HG02798 (cell line): ENCODE measurements around the gene RAB20.
"Not testable (repeated sequence)": the region's sequence is repeated elsewhere in the genome, so short reads cannot be mapped to it uniquely, and the experiment has no call there.

Experiments
- ATAC-seq: cut with Tn5 transposase; IDR thresholded peaks from one replicate; pipeline ENCODE4 v1.9.1; 2021; ENCODE audit warnings: mild to moderate bottlenecking; ENCODE audit not compliant: unreplicated experiment, poor library complexity

Gene RAB20

GRCh38 chr13:110532258-110532657 is 29.3 kb downstream of the RAB20 start:
- not testable (repeated sequence) for ATAC-seq

- no peak for ATAC-seq
Measured at GRCh38 chr13:110531671-110532083, 29.8 kb downstream of the RAB20 start.

- ATAC-seq = no peak
Measured at GRCh38 chr13:110531100-110531499, 30.4 kb downstream of the RAB20 start.

- no peak for ATAC-seq
Measured at GRCh38 chr13:110529522-110530311, 31.8 kb downstream of the RAB20 start.

- no peak for ATAC-seq
Measured at GRCh38 chr13:110528911-110529310, 32.6 kb downstream of the RAB20 start.

- no peak for ATAC-seq
Measured at GRCh38 chr13:110528371-110528770, 33.2 kb downstream of the RAB20 start.

GRCh38 chr13:110525328-110526319 is 35.9 kb downstream of the RAB20 start:
- ATAC-seq = peak; percentile 88

GRCh38 chr13:110524541-110525257 is 36.8 kb downstream of the RAB20 start:
- ATAC-seq = no peak

- no peak for ATAC-seq
Measured at GRCh38 chr13:110523838-110524540, 37.5 kb downstream of the RAB20 start.

GRCh38 chr13:110523180-110523579 is 38.3 kb downstream of the RAB20 start:
- no peak for ATAC-seq

- ATAC-seq = no peak
Measured at GRCh38 chr13:110522721-110523120, 38.8 kb downstream of the RAB20 start.

- no peak for ATAC-seq
Measured at GRCh38 chr13:110521946-110522345, 39.6 kb downstream of the RAB20 start.

- ATAC-seq = no peak
Measured at GRCh38 chr13:110521296-110521680, 40.2 kb downstream of the RAB20 start.

GRCh38 chr13:110520431-110521295 is 40.9 kb downstream of the RAB20 start:
- ATAC-seq = no peak

GRCh38 chr13:110519506-110519905 is 42.0 kb downstream of the RAB20 start:
- ATAC-seq = no peak

- no peak for ATAC-seq
Measured at GRCh38 chr13:110519046-110519445, 42.5 kb downstream of the RAB20 start.

GRCh38 chr13:110518571-110518970 is 43.0 kb downstream of the RAB20 start:
- no peak for ATAC-seq

GRCh38 chr13:110518226-110518525 is 43.3 kb downstream of the RAB20 start:
- no peak for ATAC-seq

- ATAC-seq = no peak
Measured at GRCh38 chr13:110517505-110518225, 43.9 kb downstream of the RAB20 start.
